BLaER1 treated with 17β-estradiol and CSF1 and Interleukin-3, amounts not matched to agents 10 nM and 100 nM (cell line): ENCODE results near the gene TBC1D32.
"Not testable (repeated sequence)": the region's sequence is repeated elsewhere in the genome, so short reads cannot be mapped to it uniquely, and the experiment has no call there.

Source experiments
- H3K27ac ChIP-seq, 11 experiments: shearing (Covaris generic); formaldehyde crosslinking; 2 replicates each; pipeline ENCODE4 v1.8.1; 2022
- H3K27me3 ChIP-seq, 11 experiments: shearing (Covaris generic); formaldehyde crosslinking; 2 replicates each; pipeline ENCODE4 v1.8.1; 2022
- H3K36me3 ChIP-seq, 11 experiments: shearing (Covaris generic); formaldehyde crosslinking; 2 replicates each; pipeline ENCODE4 v1.8.1; 2022
- H3K4me1 ChIP-seq, 10 experiments: shearing (Covaris generic); formaldehyde crosslinking; 2 replicates each; pipeline ENCODE4 v1.8.1; 2022
- H3K4me2 ChIP-seq, 11 experiments: shearing (Covaris generic); formaldehyde crosslinking; 2 replicates each; pipeline ENCODE4 v1.8.1; 2022
- H3K4me3 ChIP-seq, 10 experiments: shearing (Covaris generic); formaldehyde crosslinking; 2 replicates each; pipeline ENCODE4 v1.8.1; 2022
- H3K9ac ChIP-seq, 11 experiments: shearing (Covaris generic); formaldehyde crosslinking; 2 replicates each; pipeline ENCODE4 v1.8.1; 2022
- H3K9me3 ChIP-seq, 11 experiments: shearing (Covaris generic); formaldehyde crosslinking; replicated peaks in 1 of 11; 2 replicates each; pipeline ENCODE4 v1.8.1; 2022
- H4K20me1 ChIP-seq, 11 experiments: shearing (Covaris generic); formaldehyde crosslinking; 2 replicates each; pipeline ENCODE4 v1.8.1; 2022
- Cebpa-rat ChIP-seq, 11 experiments: shearing (Covaris generic); IDR thresholded peaks; 2 replicates each; pipeline ENCODE4 v1.8.1; 2022

Gene TBC1D32

GRCh38 chr6:121242386-121242785, 91.9 kb downstream of the TBC1D32 start:
- H3K36me3 ChIP-seq: peaks cover 6 to 27% (median 14%) of the 10 kb centered on the region in 11 experiments; a peak in 14 of 22 replicates
- no peak overlapping the region for H3K4me3 ChIP-seq
- H4K20me1 ChIP-seq: no peaks in the 10 kb centered on the region
- H3K27me3 ChIP-seq: no peaks in the 10 kb centered on the region
- no peak overlapping the region for H3K27ac ChIP-seq
- H3K4me2 ChIP-seq: no peak overlapping the region
- TF ChIP-seq Cebpa-rat (IDR thresholded peaks at IDR 0.05): no peak
- no peaks in the 10 kb centered on the region for H3K4me1 ChIP-seq
- no peak overlapping the region for H3K9ac ChIP-seq
- H3K9me3 ChIP-seq: peaks cover 5 to 20% (median 14%) of the 10 kb centered on the region in 11 experiments; a peak in 14 of 22 replicates

DNA sequence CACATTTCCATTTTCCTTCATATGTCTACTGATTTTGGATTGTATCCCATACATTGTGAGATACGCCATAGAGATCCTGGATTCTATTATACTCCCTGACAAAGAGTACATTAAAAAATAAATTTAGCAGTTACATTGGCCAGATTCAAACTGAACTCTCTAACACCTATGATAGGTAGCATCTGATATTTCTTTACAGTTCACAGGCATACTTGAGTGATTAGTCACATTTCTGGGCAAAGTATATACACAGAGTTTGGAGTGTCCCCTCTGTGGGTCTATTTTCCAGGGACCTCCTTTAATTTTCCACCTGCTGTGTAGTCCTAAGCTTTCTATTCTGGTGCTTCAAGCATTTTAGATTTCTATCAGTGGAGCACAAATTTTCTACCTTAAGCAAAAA, 96.4 kb downstream of the TBC1D32 start:
- no peak overlapping the region for H3K4me3 ChIP-seq
- H4K20me1 ChIP-seq: no peaks in the 10 kb centered on the region
- no peak overlapping the region for H3K9ac ChIP-seq
- H3K27me3 ChIP-seq: no peaks in the 10 kb centered on the region
- no peaks in the 10 kb centered on the region for H3K4me1 ChIP-seq
- no peak overlapping the region for H3K27ac ChIP-seq
- no peak for TF ChIP-seq Cebpa-rat (IDR thresholded peaks at IDR 0.05)
- no peaks in the 10 kb centered on the region; a peak in 3 of 22 replicates for H3K9me3 ChIP-seq
- no peak overlapping the region for H3K4me2 ChIP-seq
- H3K36me3 ChIP-seq: peaks cover 4 to 19% (median 11%) of the 10 kb centered on the region in 11 experiments; a peak in 17 of 22 replicates

- H4K20me1 ChIP-seq: no peaks in the 10 kb centered on the region
- no peaks in the 10 kb centered on the region for H3K27me3 ChIP-seq
- no peaks in the 10 kb centered on the region; a peak in 3 of 22 replicates for H3K9me3 ChIP-seq
- H3K36me3 ChIP-seq: peaks cover 4 to 19% (median 11%) of the 10 kb centered on the region in 11 experiments; a peak in 17 of 22 replicates
- no peak overlapping the region for H3K4me2 ChIP-seq
- no peak overlapping the region for H3K27ac ChIP-seq
- H3K4me1 ChIP-seq: no peaks in the 10 kb centered on the region
- H3K4me3 ChIP-seq: no peak overlapping the region
- no peak for TF ChIP-seq Cebpa-rat (IDR thresholded peaks at IDR 0.05)
- H3K9ac ChIP-seq: no peak overlapping the region
These were observed 97.3 kb downstream of the TBC1D32 start for GRCh38 chr6:121236984-121237383.

GRCh38 chr6:121235386-121235785, 98.9 kb downstream of the TBC1D32 start:
- Histone ChIP-seq H3K4me2 (no peak overlapping the region), H3K27me3 (no peaks in the 10 kb centered on the region), H3K9me3 (no peaks in the 10 kb centered on the region; a peak in 3 of 22 replicates), H3K9ac (no peak overlapping the region), H3K4me3 (no peak overlapping the region), H3K36me3 (peaks cover 4 to 19% (median 11%) of the 10 kb centered on the region in 11 experiments; a peak in 17 of 22 replicates), H3K27ac (no peak overlapping the region), H4K20me1 (no peaks in the 10 kb centered on the region), H3K4me1 (no peaks in the 10 kb centered on the region)
- no peak for TF ChIP-seq Cebpa-rat (IDR thresholded peaks at IDR 0.05)

GRCh38 chr6:121223930-121224329, 110.3 kb downstream of the TBC1D32 start:
- Histone ChIP-seq H3K9ac (no peak overlapping the region), H3K27ac (no peak overlapping the region), H3K9me3 (peaks cover 0 to 6% (median 2%) of the 10 kb centered on the region in 11 experiments; a peak in 12 of 22 replicates), H3K4me1 (no peaks in the 10 kb centered on the region), H3K4me2 (no peak overlapping the region), H3K4me3 (no peak overlapping the region), H3K27me3 (no peaks in the 10 kb centered on the region), H4K20me1 (no peaks in the 10 kb centered on the region), H3K36me3 (peaks cover 0 to 15% (median under 1%) of the 10 kb centered on the region in 11 experiments; a peak in 9 of 22 replicates)
- TF ChIP-seq Cebpa-rat (IDR thresholded peaks at IDR 0.05): no peak

DNA sequence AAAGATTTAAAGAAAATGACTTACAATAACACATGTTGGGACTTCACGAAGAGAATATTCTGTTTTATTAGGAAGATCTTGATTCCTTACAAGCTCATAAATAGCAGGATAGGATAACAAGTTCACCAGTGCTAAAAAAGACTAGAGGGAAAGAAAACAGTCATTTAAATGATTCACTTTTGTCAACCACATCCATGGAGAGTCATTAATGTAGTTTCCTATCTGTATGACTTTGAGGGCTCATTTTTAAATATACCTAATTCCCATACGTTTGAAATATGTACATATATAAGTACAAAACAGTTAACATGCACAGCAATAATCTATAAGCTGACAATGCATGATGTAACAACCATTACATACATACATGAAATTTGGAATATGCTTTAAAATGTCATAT, 111.1 kb downstream of the TBC1D32 start:
- no peak for TF ChIP-seq Cebpa-rat (IDR thresholded peaks at IDR 0.05)
- no peak overlapping the region for H3K27ac ChIP-seq

DNA sequence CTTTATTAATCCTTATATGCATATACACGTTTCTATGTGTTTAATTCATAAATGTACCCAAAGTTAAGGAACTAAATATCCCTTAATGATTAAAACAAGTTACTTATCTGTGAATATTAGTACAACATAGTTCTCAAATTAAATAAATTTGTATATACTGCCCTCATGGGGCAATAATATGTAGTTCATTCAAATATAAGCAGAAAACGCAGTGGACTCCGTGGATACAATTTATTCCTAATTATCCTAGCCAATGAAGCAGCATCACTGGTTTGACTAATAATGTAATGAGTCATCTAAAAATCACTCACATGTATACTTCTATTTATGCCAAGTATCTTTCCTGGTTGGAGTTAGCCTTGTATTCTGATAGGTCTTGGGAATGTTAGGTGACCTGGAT, 111.6 kb downstream of the TBC1D32 start:
- H3K4me2 ChIP-seq: no peak overlapping the region
- H3K27me3 ChIP-seq: no peaks in the 10 kb centered on the region
- no peaks in the 10 kb centered on the region for H4K20me1 ChIP-seq
- peaks cover 8 to 19% (median 14%) of the 10 kb centered on the region in 11 experiments; a peak in 21 of 22 replicates for H3K9me3 ChIP-seq
- no peak overlapping the region for H3K4me3 ChIP-seq
- no peak overlapping the region for H3K9ac ChIP-seq
- no peaks in the 10 kb centered on the region for H3K4me1 ChIP-seq
- peaks cover 0 to 28% (median 13%) of the 10 kb centered on the region in 11 experiments; a peak in 15 of 22 replicates for H3K36me3 ChIP-seq
- no peak for TF ChIP-seq Cebpa-rat (IDR thresholded peaks at IDR 0.05)
- H3K27ac ChIP-seq: no peak overlapping the region

More for the DNA sequence above, 111.1 kb downstream of the TBC1D32 start:
- Histone ChIP-seq H3K9ac (no peak overlapping the region), H3K9me3 (peaks cover 5 to 14% (median 9%) of the 10 kb centered on the region in 11 experiments; a peak in 20 of 22 replicates), H3K27me3 (no peaks in the 10 kb centered on the region), H3K4me1 (no peaks in the 10 kb centered on the region), H4K20me1 (no peaks in the 10 kb centered on the region), H3K4me2 (no peak overlapping the region), H3K36me3 (peaks cover 0 to 22% (median 7%) of the 10 kb centered on the region in 11 experiments; a peak in 14 of 22 replicates), H3K4me3 (no peak overlapping the region)

GRCh38 chr6:121216928-121217327, 117.4 kb downstream of the TBC1D32 start:
- peaks cover 42 to 65% (median 53%) of the 10 kb centered on the region in 11 experiments for H3K9me3 ChIP-seq
- peaks cover 24 to 64% (median 40%) of the 10 kb centered on the region in 11 experiments for H3K36me3 ChIP-seq
- no peak for TF ChIP-seq Cebpa-rat (IDR thresholded peaks at IDR 0.05)

GRCh38 chr6:121213341-121213740, 120.9 kb downstream of the TBC1D32 start:
- not testable (repeated sequence) for H3K4me3 ChIP-seq, H3K4me1 ChIP-seq, H3K4me2 ChIP-seq, H3K9ac ChIP-seq, H4K20me1 ChIP-seq, H3K27me3 ChIP-seq, H3K27ac ChIP-seq
- Histone ChIP-seq H3K9me3 (peaks cover 41 to 56% (median 46%) of the 10 kb centered on the region in 11 experiments), H3K36me3 (peaks cover 24 to 49% (median 38%) of the 10 kb centered on the region in 11 experiments)

More at GRCh38 chr6:121216928-121217327, 117.4 kb downstream of the TBC1D32 start:
- Histone ChIP-seq H3K27me3 (no peaks in the 10 kb centered on the region), H3K27ac (no peak overlapping the region), H3K9ac (no peak overlapping the region), H3K4me3 (no peak overlapping the region), H4K20me1 (no peaks in the 10 kb centered on the region), H3K4me2 (no peak overlapping the region), H3K4me1 (no peaks in the 10 kb centered on the region)

DNA sequence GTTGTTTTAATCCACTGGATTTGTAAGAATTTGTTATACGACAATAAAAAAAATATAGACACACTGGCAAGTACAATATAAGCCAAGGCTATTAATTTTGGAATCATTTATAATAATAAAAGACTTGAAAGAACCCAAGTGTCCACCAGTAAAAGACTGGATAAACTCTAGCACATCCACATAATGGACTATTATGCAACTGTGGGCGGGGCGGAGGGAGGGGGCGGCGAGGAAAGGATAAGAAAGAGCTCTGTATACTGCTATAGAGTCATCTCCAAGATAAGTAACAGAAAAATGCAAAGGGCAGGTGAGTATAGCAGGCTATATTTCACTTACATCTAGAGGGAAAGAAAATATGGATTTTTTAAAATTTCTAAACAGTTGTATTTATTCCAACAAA, 123.3 kb downstream of the TBC1D32 start:
- Histone ChIP-seq H3K4me2 (no peak overlapping the region), H3K27ac (no peak overlapping the region), H4K20me1 (no peaks in the 10 kb centered on the region), H3K4me1 (no peaks in the 10 kb centered on the region), H3K9ac (no peak overlapping the region), H3K4me3 (no peak overlapping the region), H3K36me3 (peaks cover 18 to 36% (median 27%) of the 10 kb centered on the region in 11 experiments), H3K27me3 (no peaks in the 10 kb centered on the region), H3K9me3 (peaks cover 21 to 41% (median 25%) of the 10 kb centered on the region in 11 experiments)
- no peak for TF ChIP-seq Cebpa-rat (IDR thresholded peaks at IDR 0.05)
